Neutrophil (primary cell): ENCODE data around the gene GDPD5.

ENCODE experiments used
- H3K27ac ChIP-seq: fragments of 200-600 bp; sonication (generic); 2 replicates; pipeline ENCODE4 v1.5.1; 2016; ENCODE audit warnings: mild to moderate bottlenecking, moderate library complexity
- H3K27me3 ChIP-seq: fragments of 200-600 bp; sonication (generic); 2 replicates; pipeline ENCODE4 v1.6.0; 2016; ENCODE audit warnings: mild to moderate bottlenecking
- H3K36me3 ChIP-seq: fragments of 200-600 bp; sonication (generic); 2 replicates; pipeline ENCODE4 v1.5.1; 2017
- H3K4me1 ChIP-seq, 2 experiments: fragments of 200-600 bp in 1 of 2; sonication (generic) in 1 of 2; 1 replicate in 1 of 2; 2 replicates in 1 of 2; pipeline versions ENCODE4 v1.5.1 to v1.6.1; 2013 to 2016; ENCODE audit warnings: low read depth in 1 of 2, low read length in 1 of 2, mild to moderate bottlenecking in 1 of 2, moderate library complexity in 1 of 2; ENCODE audit not compliant: control insufficient read depth in 1 of 2, insufficient read depth in 1 of 2
- H3K4me3 ChIP-seq, 2 experiments: fragments of 200-600 bp in 1 of 2; sonication (generic) in 1 of 2; 1 replicate in 1 of 2; 2 replicates in 1 of 2; pipeline ENCODE4 v1.5.1; 2013 to 2016; ENCODE audit warnings: low read depth in 1 of 2, low read length in 1 of 2, mild to moderate bottlenecking in 1 of 2, moderate library complexity in 1 of 2
- H3K9me3 ChIP-seq: fragments of 200-600 bp; sonication (generic); 2 replicates; pipeline ENCODE4 v1.5.1; 2016
- TF ChIP-seq, protein P1 (sequence below): fragments of 200-600 bp; sonication (generic); IDR thresholded peaks from 2 replicates; pipeline ENCODE4 v1.5.1; 2016; ENCODE audit warnings: antibody characterized with exemption

Gene GDPD5

DNA sequence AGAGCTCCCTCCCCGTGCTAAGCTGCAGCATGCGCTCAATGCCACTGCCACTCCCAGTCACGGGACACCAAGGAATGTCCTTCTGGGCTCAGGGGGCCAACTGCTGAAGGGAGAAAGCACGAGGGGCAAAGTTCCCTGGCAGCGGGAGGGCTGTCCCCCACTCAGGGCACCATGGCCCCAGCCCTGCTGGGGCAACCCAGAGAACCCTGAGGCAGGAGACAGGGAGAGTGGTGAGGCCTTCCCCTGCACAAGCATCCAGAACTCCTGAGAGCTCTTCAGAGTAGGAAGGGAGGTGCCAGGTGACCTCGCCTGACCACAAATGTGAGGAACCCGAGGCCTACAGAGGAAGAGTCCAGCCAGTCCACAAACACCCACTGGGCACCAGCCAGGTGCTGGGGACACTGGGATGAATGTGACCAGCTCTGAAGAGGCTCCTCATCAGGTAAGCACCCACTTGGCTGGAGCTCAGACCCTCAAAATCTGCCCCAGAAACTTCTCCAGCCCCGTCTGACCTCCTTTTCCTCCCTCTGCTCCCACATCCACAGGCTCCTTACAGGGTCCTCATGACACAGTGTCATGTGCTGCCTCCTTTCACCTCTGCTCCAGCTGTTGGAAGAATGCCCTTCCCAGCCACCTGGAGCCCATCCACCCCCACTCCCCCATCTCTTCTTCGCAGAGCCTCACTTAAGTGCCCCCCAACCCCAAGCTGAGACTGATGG lies 15.6 kb downstream of the GDPD5 start:
- Histone ChIP-seq H3K4me1 (no peaks in the 10 kb centered on the region), H3K27ac (no peak overlapping the region), H3K36me3 (no peaks in the 10 kb centered on the region), H3K4me3 (no peak overlapping the region), H3K9me3 (no peaks in the 10 kb centered on the region), H3K27me3 (no peaks in the 10 kb centered on the region)
- TF ChIP-seq, protein P1, sequence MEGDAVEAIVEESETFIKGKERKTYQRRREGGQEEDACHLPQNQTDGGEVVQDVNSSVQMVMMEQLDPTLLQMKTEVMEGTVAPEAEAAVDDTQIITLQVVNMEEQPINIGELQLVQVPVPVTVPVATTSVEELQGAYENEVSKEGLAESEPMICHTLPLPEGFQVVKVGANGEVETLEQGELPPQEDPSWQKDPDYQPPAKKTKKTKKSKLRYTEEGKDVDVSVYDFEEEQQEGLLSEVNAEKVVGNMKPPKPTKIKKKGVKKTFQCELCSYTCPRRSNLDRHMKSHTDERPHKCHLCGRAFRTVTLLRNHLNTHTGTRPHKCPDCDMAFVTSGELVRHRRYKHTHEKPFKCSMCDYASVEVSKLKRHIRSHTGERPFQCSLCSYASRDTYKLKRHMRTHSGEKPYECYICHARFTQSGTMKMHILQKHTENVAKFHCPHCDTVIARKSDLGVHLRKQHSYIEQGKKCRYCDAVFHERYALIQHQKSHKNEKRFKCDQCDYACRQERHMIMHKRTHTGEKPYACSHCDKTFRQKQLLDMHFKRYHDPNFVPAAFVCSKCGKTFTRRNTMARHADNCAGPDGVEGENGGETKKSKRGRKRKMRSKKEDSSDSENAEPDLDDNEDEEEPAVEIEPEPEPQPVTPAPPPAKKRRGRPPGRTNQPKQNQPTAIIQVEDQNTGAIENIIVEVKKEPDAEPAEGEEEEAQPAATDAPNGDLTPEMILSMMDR: no peak

DNA sequence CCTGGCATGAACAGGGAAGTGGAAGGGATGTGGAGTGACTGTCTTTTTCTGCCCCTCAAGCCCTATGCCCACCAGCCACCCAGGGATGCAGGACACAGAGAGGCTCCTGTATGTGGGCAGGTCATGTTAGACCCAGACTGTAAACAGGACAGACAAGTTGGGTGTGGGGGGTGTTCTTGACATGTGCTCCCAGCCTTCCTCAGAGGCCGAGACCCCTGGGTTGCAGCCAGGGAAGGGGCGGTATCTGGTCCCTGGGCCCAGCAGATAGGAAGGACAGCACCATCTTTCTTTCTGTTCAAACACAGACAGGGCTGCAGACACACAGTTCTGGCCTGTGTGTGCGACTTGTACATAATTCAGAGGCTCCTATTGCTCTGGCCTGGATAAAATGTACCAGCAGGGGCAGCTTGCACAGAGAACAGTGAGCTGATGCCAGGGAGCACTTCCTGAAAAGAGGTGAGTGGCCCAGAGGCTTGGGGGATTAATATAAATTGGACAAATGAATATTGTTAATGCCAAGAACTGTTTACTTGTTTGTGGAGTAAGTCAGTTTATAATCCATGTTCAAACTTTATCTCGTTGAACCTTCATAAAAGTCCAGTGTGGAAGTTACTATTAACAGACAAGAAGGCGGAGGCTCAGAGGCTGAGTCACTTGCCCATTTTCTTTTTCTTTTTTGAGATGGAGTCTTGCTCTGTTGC lies 16.6 kb downstream of the GDPD5 start:
- H3K27ac ChIP-seq: no peak overlapping the region
- TF ChIP-seq, protein P1: no peak
- H3K4me1 ChIP-seq: no peaks in the 10 kb centered on the region
- H3K27me3 ChIP-seq: no peaks in the 10 kb centered on the region
- no peak overlapping the region for H3K4me3 ChIP-seq
- no peaks in the 10 kb centered on the region for H3K36me3 ChIP-seq
- no peaks in the 10 kb centered on the region for H3K9me3 ChIP-seq

DNA sequence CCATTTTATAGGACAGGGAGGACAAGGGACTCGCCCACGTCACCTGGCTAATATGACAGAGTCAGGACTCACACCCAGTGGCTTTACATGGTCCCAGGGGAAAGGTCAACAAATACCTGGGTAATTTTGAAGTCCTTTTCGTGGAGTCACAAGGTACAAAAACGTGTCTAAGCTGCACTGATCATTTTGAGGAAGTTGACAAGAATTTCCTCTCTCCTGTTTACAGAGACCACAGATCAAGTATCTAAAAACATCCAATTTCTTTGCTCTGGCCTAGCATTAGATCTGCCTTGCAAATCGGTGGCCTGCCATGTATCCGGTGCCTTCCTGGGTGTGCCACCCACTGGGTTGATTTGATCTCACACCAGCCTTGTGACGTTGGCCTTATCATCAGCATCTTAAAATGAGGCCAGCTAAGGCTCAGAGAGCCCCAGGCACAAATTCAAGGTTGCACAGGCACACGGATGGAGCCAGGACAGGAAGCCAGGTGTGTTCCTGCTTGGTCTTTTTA lies 17.6 kb downstream of the GDPD5 start:
- Histone ChIP-seq H3K9me3 (no peaks in the 10 kb centered on the region), H3K27me3 (no peaks in the 10 kb centered on the region), H3K27ac (no peak overlapping the region), H3K4me3 (no peak overlapping the region), H3K36me3 (no peaks in the 10 kb centered on the region), H3K4me1 (no peaks in the 10 kb centered on the region)
- TF ChIP-seq, protein P1: no peak

DNA sequence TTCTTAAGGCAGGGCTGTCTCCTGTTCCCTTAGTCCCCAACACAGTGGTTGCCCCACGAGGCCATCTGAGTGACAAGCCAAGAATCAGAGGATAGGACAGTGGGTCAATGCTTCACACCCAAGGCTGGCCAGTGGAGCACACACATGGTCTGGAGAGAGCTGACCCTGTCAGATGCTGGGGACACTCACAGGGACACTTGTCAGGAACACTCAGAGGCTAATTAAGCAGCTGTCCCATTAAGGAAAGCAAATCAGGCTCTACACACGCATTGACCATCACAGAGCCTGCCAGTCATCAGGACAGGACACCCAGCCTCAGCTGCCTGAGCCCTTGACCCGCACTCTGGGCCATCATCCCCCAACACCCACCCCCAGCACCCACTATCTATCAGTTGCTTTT lies 18.2 kb downstream of the GDPD5 start:
- H3K4me1 ChIP-seq: no peaks in the 10 kb centered on the region
- H3K27ac ChIP-seq: no peak overlapping the region
- TF ChIP-seq, protein P1: no peak
- H3K27me3 ChIP-seq: no peaks in the 10 kb centered on the region
- no peaks in the 10 kb centered on the region for H3K36me3 ChIP-seq
- H3K4me3 ChIP-seq: no peak overlapping the region
- H3K9me3 ChIP-seq: no peaks in the 10 kb centered on the region

DNA sequence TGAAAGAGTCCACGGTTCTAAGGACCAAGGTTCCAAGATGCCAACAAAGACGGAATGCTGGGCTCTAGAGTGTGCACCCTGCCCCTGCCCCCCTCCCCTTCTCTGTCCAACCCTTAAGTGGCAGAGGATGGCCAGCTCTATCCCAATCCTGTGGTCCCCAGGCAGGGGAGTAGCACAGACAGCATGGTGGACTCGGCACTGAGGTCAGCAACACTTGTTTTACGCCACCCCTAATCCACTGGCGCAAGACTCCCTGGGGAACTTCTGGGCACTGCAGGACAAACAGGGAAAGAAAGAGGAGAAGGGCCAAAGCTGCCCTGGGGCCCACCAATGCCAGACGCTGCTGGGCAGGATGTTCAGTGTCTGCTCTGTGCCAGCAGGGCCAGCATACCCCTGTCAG lies 18.9 kb downstream of the GDPD5 start:
- H3K4me3 ChIP-seq: no peak overlapping the region
- TF ChIP-seq, protein P1: no peak
- no peaks in the 10 kb centered on the region for H3K9me3 ChIP-seq
- H3K4me1 ChIP-seq: no peaks in the 10 kb centered on the region
- H3K36me3 ChIP-seq: no peaks in the 10 kb centered on the region
- H3K27ac ChIP-seq: no peak overlapping the region
- H3K27me3 ChIP-seq: no peaks in the 10 kb centered on the region
